Stimulated activated CD4-positive, alpha-beta T cell treated with anti-CD3 and anti-CD28 coated beads, Interleukin-12 subunit alpha, Interleukin-12 subunit beta, amount 100 ng/mL, for 4 hours (primary cell): ENCODE data around the gene MTHFD2L.
"Not testable (repeated sequence)": the region's sequence is repeated elsewhere in the genome, so short reads cannot be mapped to it uniquely, and the experiment has no call there.

ENCODE experiments used
- DNase-seq: peaks from one replicate; pipeline ENCODE4 v3.0.0-alpha.2; 2020

Gene MTHFD2L

DNA sequence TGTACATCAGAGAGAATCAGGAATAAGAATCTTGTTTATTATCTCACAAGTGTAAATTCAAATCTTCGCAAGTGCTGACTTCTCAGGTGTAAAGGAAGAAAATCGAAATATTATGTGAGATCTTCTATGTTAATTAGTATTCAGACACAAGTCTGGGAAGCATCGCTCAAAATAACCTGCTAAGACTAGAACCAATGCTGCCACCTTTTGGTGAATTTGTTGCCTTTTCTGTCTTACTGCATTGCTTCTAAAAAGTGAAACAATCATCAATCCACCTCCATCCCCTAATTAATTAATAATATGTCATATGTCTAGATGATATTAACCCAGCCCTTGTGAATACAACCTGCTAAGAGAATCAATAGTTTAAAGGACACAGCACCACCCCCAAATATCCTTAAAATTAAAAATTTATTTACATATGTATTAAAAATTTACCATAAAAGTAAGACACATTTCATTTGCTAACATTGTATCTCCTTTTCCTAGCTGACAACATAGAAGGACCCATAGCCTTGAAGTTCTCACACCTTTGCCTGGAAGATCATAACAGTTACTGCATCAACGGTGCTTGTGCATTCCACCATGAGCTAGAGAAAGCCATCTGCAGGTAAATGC lies 153.9 kb downstream of the MTHFD2L start:
- no peak for DNase-seq

DNA sequence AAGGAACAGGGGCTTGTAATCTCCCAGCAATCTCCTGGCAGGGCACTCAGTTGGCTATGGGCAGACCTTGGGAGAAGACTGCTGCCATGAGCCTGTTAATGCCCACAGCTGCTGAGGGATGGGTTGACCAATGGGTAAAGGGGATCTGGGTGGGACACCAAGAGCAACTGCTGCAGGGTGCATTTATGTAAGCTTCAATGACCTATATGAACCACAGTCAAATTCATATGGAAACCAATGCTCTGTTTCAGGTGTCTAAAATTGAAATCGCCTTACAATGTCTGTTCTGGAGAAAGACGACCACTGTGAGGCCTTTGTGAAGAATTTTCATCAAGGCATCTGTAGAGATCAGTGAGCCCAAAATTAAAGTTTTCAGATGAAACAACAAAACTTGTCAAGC lies 156.4 kb downstream of the MTHFD2L start:
- no peak for DNase-seq

DNA sequence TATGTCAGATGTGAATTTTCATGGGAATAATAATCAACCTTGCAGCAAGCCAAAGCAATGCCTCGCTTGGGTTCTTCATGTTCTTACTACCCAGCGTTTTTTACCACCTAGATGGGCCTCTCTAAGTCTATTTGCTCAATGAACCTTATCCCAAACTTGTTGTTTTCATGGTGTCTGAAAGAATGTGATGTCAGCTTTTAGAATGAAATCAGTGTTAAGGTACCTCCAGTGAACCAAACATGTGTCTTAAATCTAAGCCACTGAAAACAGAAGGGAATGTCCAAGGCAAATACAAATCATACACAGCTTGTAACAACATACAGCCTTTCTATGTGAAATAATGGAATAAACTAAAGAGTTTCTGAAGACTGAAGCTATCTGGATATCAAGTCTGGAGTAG lies 157.0 kb downstream of the MTHFD2L start:
- no peak for DNase-seq

DNA sequence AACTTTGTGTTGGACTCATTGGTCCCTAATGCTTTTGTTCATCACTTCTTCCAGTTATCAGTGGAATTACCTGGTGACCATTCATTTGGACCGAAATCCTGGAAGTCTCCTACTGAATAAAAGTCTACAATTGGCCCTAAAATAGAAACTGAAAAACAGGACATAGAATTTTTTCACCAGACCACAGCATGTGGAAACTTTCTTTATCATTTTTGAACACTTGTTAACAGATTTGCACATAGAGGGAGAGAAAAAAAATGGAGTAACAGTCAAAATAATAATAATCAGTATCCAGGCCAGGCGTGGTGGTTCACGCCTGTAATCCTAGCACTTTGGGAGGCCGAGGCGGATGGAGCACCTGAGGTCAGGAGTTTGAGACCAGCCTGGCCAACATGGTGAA lies 157.5 kb downstream of the MTHFD2L start:
- no peak for DNase-seq

DNA sequence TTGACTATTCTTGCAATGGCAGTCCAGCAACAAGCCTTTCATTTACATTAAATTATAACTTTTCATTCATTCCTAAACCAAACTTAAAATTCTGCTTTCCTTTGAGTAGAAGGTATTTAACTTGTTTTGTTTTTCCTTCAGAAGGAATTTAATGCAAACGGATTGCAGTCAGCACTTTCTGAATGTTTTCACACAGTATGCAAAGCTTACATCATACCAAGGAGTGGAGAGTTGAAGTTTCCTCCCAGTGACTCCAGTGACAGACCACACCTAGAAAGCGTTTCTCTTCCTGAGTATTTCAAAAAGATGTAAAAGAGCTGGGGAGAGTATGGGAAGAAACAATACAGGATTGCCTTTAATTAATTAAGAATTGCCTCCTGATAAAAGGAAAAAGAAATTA lies 158.5 kb downstream of the MTHFD2L start:
- no peak for DNase-seq

DNA sequence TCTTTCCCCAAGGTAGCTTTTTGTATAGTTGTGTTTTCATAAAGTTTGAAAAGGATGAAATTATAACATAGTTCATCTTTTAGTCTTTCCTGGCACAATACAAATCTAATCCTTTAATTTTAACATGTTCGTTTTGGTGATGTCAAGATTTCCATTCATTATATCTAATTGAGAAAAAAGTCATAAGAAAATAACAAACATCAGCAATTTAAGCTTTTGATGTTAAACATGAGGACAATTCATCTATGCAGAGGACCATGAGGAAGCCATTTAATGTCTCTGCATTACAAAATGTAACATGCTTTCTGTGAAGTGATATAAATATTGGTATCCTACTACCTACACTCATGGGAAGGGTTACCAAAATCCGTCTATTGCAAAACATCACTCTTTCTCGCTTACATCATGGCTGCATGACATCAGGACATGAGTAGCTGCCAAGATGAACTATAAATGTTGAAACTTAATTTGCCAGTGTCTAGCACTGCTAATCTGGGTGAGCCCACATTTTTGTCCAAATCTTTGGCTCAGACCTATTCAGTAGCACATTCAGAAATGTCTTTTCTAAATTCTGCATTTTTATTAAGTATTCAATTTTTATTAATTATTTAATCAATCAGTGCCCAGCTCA lies 159.8 kb downstream of the MTHFD2L start:
- DNase-seq = no peak

DNA sequence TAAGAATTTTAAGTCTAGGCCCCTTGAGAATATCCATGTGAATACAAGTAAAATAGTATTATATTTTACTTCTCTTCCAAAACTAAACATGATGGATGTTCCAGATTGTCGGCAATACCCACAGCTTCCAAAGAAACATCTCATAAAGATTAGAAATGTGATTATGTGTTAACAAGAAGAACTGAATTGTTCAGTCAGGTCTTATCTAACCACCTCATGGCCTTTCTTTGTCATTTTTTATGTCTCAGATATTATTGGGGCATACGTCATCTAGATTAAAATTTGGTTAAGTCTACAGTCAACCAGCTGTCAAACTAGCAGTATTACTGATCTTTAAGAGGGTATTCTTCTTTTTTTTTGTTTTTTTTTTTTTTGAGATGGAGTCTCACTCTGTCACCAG lies 160.4 kb downstream of the MTHFD2L start:
- no peak for DNase-seq

DNA sequence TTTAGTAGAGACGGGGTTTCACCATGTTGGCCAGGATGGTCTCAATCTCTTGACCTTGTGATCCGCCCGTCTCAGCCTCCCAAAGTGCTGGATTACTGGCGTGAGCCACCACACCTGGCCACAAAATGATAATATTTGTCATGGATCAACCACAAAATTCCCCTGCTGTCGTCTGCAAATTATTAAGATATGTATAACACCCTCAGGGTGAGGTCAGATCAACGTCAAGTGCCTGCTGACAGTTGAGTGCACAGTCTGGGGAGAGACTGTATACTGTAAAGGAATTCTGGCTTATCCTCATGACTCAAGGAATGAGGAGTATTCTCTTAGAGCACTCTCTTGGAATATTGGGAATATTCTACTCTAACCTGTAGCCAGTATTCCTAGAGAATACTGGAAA lies 161.6 kb downstream of the MTHFD2L start:
- no peak for DNase-seq

DNA sequence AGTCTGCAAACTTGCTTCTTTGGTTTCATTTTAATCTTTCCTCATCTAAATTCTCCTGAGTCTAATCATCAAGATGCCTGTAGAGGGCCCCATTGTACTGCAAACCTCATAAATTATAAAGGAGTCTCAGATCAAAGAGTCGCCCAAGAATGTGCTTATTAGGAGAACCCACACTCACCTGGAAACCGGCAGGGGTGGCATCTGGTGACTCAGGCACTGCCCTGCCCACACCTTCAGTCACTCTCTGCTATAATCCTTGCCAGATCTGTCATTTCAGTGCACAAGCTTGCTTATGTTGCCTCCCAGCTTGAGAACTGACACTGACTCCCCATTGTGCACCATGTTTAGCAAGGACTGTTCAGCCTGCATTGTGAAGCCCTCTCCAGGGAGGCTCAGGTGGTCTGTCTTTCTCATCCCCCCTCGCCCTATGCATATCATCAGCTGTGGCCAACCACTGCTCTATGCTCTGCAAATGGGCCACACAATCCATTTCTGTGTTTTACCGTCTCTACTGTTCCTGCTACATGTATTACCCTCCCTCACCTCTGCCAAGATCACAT lies 162.7 kb downstream of the MTHFD2L start:
- peak; percentile 4 for DNase-seq

DNA sequence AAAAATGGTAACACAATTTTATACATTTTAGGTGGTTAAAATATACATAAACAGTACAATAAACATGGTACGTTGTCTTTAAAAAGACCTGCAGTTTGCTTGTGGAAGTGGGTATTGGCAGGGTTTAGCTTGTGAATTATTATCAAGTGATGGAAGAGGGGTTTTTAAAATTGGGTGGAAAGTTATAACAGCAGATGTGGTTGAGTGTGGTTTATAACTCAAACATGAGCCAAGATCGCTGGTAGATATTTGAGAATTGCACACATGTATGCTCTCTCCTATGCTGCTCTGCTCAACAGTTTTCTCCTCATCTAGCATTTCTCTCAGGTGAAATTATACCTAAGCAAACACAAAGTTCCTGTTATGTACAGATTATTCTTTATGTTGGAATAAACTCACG lies 164.4 kb downstream of the MTHFD2L start:
- DNase-seq = no peak

DNA sequence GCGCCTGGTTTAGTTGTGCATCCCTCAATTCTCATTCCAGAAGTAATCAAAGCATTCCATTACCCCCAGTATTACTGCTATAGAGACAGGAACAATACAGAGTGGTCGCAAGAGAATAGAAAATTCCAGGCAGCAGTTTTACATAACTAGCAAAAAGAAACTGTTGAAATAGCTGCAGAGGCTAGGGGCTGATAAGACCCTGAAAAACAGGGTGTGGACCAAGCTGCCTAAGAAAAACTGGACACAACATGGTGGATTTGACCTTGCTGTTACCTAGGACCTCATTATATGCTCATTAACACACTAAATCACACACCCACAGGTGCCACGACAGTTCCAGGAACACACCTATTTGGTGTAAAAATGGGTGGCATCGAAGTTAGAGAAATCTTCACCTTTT lies 165.7 kb downstream of the MTHFD2L start:
- no peak for DNase-seq

DNA sequence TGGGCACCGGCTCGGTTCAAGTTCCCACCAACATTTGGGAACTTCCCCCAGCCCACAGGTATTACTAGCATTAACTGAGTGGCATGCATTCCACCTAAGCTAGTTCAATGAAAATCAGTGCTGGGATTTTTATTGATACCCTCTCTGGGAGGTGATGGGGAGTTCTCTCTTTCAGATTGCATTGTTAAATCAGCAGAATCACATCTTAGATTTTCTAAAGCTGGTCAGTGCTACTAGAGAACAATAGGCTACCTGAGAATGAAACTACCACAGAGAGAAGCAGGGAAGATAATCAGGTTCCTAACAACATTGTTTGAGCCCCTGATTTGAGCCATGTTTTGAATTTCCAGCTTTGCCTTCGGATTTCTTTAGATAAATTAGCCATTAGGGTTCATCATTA lies 166.3 kb downstream of the MTHFD2L start:
- DNase-seq = no peak

DNA sequence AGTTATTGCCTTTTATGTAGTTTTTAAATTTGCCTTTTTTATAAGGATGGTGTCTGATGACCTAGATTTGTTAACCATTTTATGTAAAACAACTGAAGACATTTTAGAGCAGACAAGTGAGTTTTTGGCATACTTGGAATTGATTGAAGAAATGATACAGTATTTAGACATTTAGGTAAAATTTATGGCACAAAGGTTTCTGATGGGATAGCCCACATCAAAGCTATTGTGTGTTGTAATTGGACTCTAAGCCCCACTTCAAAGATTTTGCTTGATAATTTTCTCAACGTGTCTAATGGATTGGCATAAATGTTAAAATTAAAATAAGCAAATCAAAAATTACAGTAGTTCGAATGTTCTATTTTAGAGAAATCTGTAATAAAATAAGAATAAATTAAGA lies 168.0 kb downstream of the MTHFD2L start:
- no peak for DNase-seq

DNA sequence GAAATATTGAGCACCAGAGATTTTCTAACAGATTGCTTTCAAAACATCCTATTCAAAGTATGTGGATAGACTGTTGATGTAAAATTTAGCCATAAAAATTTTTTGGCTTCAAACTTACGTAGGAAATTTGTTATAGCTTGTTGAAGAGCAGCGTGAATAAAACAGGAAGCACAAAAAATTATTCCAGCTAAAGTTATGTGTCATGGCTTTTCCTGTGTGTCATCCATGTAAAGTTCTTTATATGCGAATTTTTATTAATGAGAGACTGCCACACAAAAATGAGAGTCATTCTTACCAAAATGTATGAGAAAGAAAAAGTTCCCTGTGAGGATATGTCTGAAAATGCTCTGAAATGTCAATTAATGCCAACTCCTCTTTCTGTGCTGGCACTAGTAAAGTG lies 169.8 kb downstream of the MTHFD2L start:
- DNase-seq = no peak

DNA sequence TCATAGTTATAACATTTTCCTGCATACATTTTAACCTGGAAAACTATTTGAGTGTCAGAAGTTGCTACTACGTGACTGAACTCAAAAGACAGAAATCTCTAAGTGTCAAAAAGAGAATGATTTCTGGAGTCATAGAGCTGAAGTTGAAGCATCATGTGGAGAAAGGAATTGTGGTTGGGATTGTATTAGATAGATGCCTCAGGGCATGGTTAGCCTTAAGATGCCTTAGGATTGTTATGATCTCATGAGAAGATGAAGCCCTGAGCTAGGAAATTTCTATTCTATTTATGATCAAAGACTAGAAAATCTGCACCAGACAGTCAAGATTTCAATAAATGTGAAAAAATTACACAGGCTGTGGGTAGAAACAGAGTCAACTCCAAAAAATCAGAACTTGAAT lies 170.6 kb downstream of the MTHFD2L start:
- DNase-seq = no peak

DNA sequence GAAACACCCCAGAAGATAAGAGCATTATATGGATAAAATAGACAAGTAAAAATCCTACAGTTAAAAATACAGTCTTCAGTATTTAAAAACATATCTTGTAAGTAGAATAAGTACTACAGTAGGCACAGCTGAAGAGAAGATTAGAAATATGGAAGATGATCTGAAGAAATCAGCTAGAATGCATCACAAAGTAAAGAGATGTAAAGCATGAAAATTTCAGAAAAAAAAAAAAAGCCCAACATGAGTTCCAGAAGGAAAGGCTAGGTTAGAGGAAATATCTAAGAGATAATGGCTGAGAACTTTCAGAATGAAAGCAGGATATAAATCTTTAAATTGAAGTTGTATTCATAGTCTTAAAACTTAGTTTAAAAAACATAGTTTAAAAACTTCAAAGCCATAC lies 171.4 kb downstream of the MTHFD2L start:
- DNase-seq = no peak

DNA sequence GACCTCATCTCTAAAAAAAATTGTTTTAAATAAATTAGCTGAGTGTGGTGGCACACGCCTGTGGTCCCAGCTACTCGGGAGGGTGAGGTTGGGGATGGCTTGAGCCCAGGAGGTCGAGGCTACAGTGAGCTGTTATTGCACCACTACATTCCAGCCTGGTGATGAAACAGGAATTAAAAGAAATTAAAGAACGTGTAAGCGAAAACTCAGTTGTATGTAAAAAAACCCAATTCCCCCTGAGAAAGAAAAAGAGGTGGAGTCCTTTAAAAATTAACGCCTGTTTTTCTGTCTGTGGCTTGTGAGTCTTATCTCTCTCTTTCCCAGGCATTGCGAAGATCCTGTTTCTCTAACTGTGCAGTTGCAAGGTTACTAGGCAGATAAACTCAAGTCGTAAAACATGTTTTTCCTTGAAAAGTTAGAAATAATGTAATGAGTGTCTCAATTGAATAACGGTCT lies 172.4 kb downstream of the MTHFD2L start:
- no peak for DNase-seq

DNA sequence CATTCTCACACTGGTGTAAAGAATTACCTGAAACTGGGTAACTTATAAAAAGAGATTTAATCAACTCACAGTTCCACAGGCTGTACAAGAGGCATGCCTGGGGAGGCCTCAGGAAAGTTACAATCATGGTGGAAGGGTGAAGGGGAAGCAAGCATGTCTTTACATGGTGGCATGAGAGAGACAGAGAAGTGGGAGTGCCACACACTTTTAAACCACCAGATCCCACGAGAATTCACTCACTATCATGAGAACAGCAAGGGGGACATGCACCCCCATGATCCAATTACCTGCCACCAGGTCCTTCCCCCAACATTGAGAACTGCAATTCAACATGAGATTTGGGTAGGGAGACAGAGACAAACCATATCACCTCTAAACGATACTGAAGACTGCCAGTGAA lies 173.3 kb downstream of the MTHFD2L start:
- no peak for DNase-seq

DNA sequence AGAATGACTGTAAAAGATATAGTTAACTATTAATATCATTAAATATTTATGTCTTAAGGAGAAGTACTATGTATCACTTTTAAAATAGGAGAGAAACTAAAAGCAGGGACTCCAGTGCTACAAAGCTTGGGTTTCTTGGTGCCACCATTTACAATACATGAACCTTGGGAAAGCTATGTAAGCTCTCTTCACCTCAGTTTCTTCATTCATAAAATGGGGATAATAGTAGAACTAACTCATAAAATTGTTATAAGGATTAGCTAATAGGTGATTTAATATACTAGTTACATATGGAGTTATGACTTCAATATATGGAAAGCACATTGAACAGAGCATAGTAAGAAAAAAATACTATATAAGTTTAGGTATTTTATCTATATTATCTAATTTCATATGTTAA lies 174.0 kb downstream of the MTHFD2L start:
- no peak for DNase-seq

DNA sequence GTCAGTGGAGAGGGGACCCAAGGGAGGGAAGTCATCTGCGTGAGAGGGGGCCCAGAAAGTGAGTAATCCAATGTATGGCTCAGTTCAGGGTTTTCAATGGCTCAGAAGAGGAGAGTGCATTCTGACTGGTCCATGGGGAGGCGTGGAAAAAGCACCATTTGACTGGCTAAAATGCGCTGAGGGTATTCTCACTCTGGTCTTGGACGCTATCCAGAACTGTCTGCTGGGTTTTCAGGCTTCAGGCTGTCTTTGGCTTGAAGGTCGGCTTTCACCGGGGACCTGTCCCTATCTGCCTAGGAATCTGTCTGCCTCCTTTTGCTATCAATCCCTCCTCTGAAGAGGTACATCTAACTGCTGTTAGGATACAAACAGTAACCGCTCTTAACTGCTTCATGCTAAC lies 176.7 kb downstream of the MTHFD2L start:
- no peak for DNase-seq

DNA sequence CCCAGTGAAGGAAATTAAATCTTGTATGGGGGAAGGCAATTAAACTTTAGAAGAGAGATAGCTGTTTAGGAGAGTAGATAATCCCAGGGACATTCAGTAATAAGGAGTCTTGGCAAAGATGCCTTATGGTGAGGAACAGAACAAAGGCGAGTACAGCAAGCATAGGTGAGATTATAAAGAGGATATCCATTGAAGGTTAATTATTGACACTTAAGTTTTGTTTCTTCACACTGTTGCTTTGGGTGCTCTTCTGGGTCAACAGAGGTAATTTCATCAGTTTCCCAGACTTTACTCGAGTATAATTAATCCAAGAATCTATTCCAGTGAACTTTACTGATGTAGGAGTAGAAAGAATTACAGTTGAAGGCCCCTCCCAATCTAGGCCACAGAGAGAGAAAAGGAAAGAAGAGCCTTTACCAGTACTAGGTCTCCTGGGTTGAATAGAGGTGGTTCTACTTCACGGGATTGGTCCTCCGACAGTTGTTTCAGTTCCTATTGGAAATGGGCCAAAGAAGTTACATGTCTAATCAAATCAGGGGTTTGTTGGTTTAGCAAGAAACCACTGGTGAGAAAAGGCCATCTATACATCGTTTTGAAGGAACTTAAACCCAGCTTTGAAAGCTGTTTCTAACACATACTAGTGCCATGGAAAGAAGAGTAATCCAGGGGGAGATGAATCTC lies 177.6 kb downstream of the MTHFD2L start:
- no peak for DNase-seq

DNA sequence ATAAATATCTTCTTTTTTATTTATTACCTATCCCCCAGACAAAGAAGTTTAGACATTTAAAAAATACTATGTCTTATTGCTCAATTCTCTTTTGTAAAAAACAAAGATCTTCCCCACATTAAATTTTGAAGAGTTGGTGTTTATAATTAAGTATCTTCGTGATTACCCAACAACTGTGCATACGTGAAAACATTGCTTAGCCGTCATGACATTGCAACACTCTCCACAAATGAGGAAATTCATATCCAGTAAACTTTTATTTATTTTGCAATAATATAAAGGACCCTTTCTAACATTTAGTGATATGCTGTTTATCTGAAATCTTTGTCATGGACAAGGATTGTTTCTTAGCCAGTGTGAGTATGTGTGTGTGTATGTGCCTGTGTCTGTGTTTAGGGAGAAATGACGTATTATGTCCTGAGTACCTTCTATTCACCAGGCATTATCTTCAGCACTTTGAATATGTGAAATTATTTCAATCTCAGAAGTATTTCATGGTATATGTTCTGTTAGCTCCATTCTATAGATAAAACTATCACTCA lies 180.9 kb downstream of the MTHFD2L start:
- no peak for DNase-seq

DNA sequence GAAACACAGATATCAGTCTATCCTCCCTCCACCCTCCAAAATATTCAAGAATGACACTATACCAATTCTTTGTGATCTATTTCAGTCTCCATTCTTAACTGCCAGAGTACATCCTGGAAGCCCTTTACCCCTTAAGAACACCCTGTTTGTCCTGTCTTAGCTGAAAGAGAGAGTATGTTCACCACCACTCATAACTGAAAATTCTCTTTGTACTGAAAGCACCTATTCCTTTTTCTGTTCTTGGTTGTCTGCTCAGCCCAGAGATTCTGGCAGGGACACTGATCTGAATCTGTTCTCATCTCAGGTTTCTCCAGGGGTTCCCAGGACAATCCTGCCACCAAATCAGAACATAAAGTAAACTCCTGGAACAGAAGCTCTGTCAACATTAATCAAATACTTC lies 181.6 kb downstream of the MTHFD2L start:
- DNase-seq = no peak

DNA sequence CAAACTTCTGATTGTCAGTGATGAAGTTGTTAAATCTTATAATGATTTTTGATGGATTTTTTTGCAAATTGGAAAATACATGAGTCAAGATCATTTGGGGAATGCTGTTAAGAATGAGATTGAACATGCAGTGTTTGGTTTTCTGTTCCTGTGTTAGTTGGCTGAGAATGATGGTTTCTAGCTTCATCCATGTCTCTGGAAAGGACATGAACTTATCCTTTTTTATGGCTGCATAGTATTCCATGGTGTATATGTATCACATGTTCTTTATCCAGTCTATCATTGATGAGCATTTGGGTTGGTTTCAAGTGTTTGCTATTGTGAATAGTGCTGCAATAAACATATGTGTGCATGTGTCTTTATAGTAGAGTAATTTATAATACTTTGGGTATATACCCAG lies 182.5 kb downstream of the MTHFD2L start:
- not testable (repeated sequence) for DNase-seq
